ENCODE measurements around the gene PHLPP2. TPM values are rescaled to one million over a fixed set of nuclear protein-coding genes. Genes with fewer than 3 reads are reported as not detected.

Gene PHLPP2
- total RNA-seq, 1 donor from 2014 or later, result 8.4 TPM

DNA sequence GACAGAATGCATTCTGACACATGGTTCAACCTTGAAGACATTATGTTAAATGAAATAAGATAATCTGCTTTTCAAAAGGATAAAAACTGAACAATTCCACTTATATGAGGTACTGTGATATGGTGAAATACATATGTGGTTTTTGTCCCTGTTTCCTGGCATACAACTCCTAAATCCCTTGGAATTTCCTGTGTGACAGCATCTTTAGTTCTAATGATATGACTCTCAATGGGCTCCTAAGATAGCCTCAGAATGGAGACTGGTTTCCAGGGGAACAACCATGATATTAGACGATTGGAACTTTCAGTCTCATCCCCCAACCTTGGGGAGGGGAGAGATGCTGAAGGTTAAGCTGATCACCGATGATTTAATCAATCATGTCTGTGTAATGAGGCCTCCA is 37.7 kb upstream of the PHLPP2 start:
- TF ChIP-seq, protein P1, sequence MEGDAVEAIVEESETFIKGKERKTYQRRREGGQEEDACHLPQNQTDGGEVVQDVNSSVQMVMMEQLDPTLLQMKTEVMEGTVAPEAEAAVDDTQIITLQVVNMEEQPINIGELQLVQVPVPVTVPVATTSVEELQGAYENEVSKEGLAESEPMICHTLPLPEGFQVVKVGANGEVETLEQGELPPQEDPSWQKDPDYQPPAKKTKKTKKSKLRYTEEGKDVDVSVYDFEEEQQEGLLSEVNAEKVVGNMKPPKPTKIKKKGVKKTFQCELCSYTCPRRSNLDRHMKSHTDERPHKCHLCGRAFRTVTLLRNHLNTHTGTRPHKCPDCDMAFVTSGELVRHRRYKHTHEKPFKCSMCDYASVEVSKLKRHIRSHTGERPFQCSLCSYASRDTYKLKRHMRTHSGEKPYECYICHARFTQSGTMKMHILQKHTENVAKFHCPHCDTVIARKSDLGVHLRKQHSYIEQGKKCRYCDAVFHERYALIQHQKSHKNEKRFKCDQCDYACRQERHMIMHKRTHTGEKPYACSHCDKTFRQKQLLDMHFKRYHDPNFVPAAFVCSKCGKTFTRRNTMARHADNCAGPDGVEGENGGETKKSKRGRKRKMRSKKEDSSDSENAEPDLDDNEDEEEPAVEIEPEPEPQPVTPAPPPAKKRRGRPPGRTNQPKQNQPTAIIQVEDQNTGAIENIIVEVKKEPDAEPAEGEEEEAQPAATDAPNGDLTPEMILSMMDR (IDR thresholded peaks at IDR 0.05), result no peak
- intact Hi-C loops (cut with DNase I), result no loop called here
- H3K36me3 ChIP-seq, result peaks cover 58 to 72% of the 10 kb centered on the region in 2 donors
- no peaks in the 10 kb centered on the region for H3K27me3 ChIP-seq
- no peak overlapping the region for H3K4me3 ChIP-seq
- H3K9me3 ChIP-seq, result no peaks in the 10 kb centered on the region
- no peak overlapping the region for H3K27ac ChIP-seq
- peaks cover 0 to 4% of the 10 kb centered on the region in 2 donors for H3K4me1 ChIP-seq
- DNase-seq (ENCODE audit: low spot score in 2 of 2), result no peak

DNA sequence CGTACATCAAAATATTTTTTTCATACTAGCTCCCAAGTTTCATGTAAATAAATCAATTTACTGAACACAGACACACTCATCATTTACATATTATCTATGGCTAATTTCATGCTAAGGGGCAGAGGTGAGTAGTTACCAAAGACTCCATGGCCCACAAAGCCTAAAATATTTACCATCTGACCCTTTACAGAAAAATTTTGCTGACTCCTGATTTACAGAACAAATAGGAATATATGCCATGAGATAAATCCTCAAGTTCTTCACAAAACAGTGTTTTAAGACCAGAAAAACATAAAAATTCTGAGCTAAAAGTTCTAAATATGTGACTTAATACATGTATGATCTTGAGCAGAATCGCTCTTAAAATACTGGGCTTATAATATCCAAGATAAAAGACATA is 36.6 kb upstream of the PHLPP2 start:
- H3K4me1 ChIP-seq, result no peaks in the 10 kb centered on the region
- no peak for DNase-seq (ENCODE audit: low spot score in 2 of 2)
- no peak overlapping the region for H3K4me3 ChIP-seq
- peaks cover 69 to 81% of the 10 kb centered on the region in 2 donors for H3K36me3 ChIP-seq
- H3K9me3 ChIP-seq, result no peaks in the 10 kb centered on the region
- TF ChIP-seq, protein P1 (IDR thresholded peaks at IDR 0.05), result no peak
- no peaks in the 10 kb centered on the region for H3K27me3 ChIP-seq
- intact Hi-C loops (cut with DNase I), result no loop called here
- no peak overlapping the region for H3K27ac ChIP-seq

DNA sequence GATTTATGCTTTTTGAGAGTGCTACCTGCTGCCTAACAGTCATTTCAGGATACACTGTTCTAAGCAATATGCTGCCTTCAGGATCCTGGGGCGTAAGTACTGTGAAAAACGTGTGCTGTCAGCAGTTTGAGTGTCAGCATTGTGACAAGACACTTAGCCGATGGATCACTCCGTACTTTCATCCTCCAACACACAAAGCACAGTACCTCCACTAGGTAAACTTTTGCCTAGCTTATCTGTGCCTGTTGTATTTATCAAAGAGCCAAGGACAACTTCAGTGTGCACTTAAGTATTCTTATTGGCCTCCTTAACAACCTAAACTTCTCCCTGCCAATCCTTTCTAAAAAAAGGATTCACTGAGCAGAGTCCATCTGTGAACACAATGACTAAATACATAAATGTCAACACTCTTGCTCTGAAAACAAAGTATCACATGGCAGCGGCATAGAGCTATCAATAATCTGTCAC is 33.8 kb upstream of the PHLPP2 start:
- H3K27ac ChIP-seq, result no peak overlapping the region
- intact Hi-C loops (cut with DNase I), result no loop called here

DNA sequence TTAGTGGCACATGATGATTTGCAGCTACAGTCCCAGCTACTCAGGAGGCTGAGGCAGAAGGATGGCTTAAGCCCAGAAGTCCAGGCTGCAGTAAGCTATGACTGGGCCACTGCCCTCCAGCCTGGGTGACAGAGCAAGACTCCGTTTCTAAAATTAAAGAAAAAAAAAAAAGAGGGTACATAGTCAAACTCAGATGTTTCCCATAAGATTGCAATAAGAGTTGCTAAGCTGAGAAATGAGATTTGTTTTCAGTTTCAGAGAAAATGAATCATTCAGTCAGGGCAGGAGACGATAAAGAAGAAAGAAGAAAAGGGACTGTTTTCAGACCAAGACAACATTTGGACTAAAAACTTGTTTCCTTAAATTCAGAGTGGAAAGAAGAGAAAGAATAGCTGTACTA is 30.2 kb upstream of the PHLPP2 start:
- H3K4me3 ChIP-seq, result no peak overlapping the region
- intact Hi-C loops (cut with DNase I), result no loop called here
- no peak overlapping the region for H3K27ac ChIP-seq
- TF ChIP-seq, protein P1 (IDR thresholded peaks at IDR 0.05), result no peak
- peaks cover 75% of the 10 kb centered on the region in 2 donors for H3K36me3 ChIP-seq
- no peaks in the 10 kb centered on the region for H3K9me3 ChIP-seq
- H3K4me1 ChIP-seq, result no peaks in the 10 kb centered on the region
- no peak for DNase-seq (ENCODE audit: low spot score in 2 of 2)
- H3K27me3 ChIP-seq, result no peaks in the 10 kb centered on the region

More for the DNA sequence above, 33.8 kb upstream of the PHLPP2 start:
- Histone ChIP-seq H3K27me3 (no peaks in the 10 kb centered on the region), H3K4me3 (no peak overlapping the region), H3K36me3 (peaks cover 84 to 85% of the 10 kb centered on the region in 2 donors), H3K4me1 (no peaks in the 10 kb centered on the region), H3K9me3 (no peaks in the 10 kb centered on the region)
- TF ChIP-seq, protein P1 (IDR thresholded peaks at IDR 0.05), result no peak
- DNase-seq (ENCODE audit: low spot score in 2 of 2), result no peak

DNA sequence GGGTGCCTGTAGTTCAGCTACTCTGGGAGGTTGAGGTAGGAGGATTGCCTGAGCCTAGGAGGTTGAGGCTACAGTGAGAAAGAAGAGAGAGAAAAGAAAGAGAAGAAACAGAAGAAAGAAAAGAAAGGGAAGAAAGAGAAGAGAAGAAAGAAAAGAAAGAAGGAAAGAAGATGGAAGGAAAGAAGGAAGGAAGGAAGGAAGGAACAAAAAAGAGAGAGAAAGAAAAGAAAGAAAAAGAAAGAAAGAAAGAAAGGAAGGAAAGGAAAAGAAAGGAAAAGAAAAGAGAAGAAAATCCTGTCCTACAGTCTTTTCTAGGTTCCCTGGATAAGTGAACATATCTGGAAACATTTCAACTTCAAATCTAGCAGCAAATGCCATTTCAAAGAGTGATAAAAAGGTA is 29.6 kb upstream of the PHLPP2 start:
- Histone ChIP-seq H3K36me3 (peaks cover 75 to 76% of the 10 kb centered on the region in 2 donors), H3K27ac (no peak overlapping the region), H3K27me3 (no peaks in the 10 kb centered on the region), H3K4me1 (no peaks in the 10 kb centered on the region), H3K4me3 (no peak overlapping the region), H3K9me3 (no peaks in the 10 kb centered on the region)
- no peak for DNase-seq (ENCODE audit: low spot score in 2 of 2)
- intact Hi-C loops (cut with DNase I), result no loop called here
- TF ChIP-seq, protein P1 (IDR thresholded peaks at IDR 0.05), result no peak

DNA sequence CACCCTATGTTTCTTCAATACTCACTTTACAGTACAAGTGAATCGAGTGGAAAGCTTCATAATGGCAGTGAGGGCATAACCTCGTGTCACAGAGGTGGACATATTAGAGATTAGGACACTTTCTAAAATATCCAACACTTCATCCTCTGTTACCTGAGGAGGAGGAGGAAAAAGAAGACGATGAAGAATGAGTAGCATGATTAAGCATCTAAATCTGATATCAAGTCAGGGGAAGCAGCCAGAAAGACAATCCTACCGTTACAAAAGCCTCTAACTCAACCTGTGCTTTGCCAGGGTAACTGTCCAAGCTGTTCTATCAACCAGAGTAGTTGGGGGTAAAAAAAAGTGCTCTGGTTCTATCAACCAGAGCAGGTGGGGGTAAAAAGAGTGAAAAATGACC is 23.7 kb upstream of the PHLPP2 start:
- Histone ChIP-seq H3K36me3 (peaks cover 63 to 73% of the 10 kb centered on the region in 2 donors), H3K4me3 (no peak overlapping the region), H3K4me1 (no peaks in the 10 kb centered on the region), H3K27me3 (no peaks in the 10 kb centered on the region), H3K9me3 (no peaks in the 10 kb centered on the region), H3K27ac (no peak overlapping the region)
- TF ChIP-seq, protein P1 (IDR thresholded peaks at IDR 0.05), result no peak
- intact Hi-C loops (cut with DNase I), result no loop called here
- DNase-seq (ENCODE audit: low spot score in 2 of 2), result no peak

Measured in ascending aorta (tissue), 2 donors.